GM19239 (cell line): ENCODE data around the gene RUSF1.
"Not testable (repeated sequence)": the region's sequence is repeated elsewhere in the genome, so short reads cannot be mapped to it uniquely, and the experiment has no call there.

Experiments used
- DNase-seq: peaks from one replicate; pipeline ENCODE4 v3.0.0; 2011; ENCODE audit warnings: low spot score; ENCODE audit not compliant: insufficient read length
- FAIRE-seq: peaks from 2 replicates; lab custom pipeline; 2011; peaks lifted over from hg19 to GRCh38; lab: Jason Lieb, UNC

RUSF1 gene

GRCh38 chr16:31488468-31489297 is 19.5 kb downstream of the RUSF1 start:
- FAIRE-seq (no peak), DNase-seq (no peak)

- FAIRE-seq = no peak
These were observed 20.3 kb downstream of the RUSF1 start for GRCh38 chr16:31487720-31488467.

GRCh38 chr16:31487071-31487719 is 21.0 kb downstream of the RUSF1 start:
- no peak for DNase-seq
- no peak for FAIRE-seq

More at GRCh38 chr16:31487720-31488467, 20.3 kb downstream of the RUSF1 start:
- peak; percentile 89 for DNase-seq

- DNase-seq (no peak), FAIRE-seq (no peak)
These were observed 22.1 kb downstream of the RUSF1 start for GRCh38 chr16:31486045-31486444.

GRCh38 chr16:31485571-31485970 is 22.6 kb downstream of the RUSF1 start:
- DNase-seq = no peak
- no peak for FAIRE-seq

GRCh38 chr16:31484491-31485171 is 23.6 kb downstream of the RUSF1 start:
- DNase-seq = no peak
- no peak for FAIRE-seq

GRCh38 chr16:31484048-31484447 is 24.1 kb downstream of the RUSF1 start:
- DNase-seq, FAIRE-seq: not testable (repeated sequence)

GRCh38 chr16:31483081-31483480 is 25.1 kb downstream of the RUSF1 start, which contains the start of gene SLC5A2:
SLC5A2 (plus strand) TSS chr16:31483123; CDS start chr16:31483137, 14 bp downstream.
- FAIRE-seq (no peak), DNase-seq (no peak)

- DNase-seq (no peak), FAIRE-seq (no peak)
These were observed 27.2 kb downstream of the RUSF1 start for GRCh38 chr16:31480851-31481536.

- FAIRE-seq (no peak), DNase-seq (no peak)
These were observed 28.4 kb downstream of the RUSF1 start for GRCh38 chr16:31479751-31480150.

- DNase-seq (no peak), FAIRE-seq (no peak)
These were observed 29.2 kb downstream of the RUSF1 start for GRCh38 chr16:31478956-31479355.

GRCh38 chr16:31477220-31478216 is 30.7 kb downstream of the RUSF1 start:
- FAIRE-seq = peak; percentile 42
- DNase-seq = no peak

GRCh38 chr16:31476303-31477219 is 31.6 kb downstream of the RUSF1 start:
- peak; percentile 75 for FAIRE-seq
- peak; percentile 82 for DNase-seq

GRCh38 chr16:31475946-31476302 is 32.3 kb downstream of the RUSF1 start:
- no peak for DNase-seq
- FAIRE-seq = no peak

- FAIRE-seq = no peak
- no peak for DNase-seq
These were observed 33.1 kb downstream of the RUSF1 start for GRCh38 chr16:31474773-31475738.

GRCh38 chr16:31474173-31474714 is 33.9 kb downstream of the RUSF1 start:
- FAIRE-seq (no peak), DNase-seq (no peak)
